HG03196 (cell line): ENCODE data around the gene SAA1.
"Not testable (repeated sequence)": the region's sequence is repeated elsewhere in the genome, so short reads cannot be mapped to it uniquely, and the experiment has no call there.

Source experiments
- ATAC-seq: cut with Tn5 transposase; IDR thresholded peaks from one replicate; pipeline ENCODE4 v1.9.1; 2021; ENCODE audit not compliant: unreplicated experiment

Gene SAA1

DNA sequence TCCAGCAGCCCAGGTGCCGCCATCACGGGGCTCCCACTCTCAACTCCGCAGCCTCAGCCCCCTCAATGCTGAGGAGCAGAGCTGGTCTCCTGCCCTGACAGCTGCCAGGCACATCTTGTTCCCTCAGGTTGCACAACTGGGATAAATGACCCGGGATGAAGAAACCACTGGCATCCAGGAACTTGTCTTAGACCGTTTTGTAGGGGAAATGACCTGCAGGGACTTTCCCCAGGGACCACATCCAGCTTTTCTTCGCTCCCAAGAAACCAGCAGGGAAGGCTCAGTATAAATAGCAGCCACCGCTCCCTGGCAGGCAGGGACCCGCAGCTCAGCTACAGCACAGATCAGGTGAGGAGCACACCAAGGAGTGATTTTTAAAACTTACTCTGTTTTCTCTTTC is at the start of gene SAA1:
Gene SAA1, plus strand, starts transcription at position 316 of the 400 bp plus-strand sequence. CDS start 624 bp downstream, outside the sequence.
- ATAC-seq: no peak

DNA sequence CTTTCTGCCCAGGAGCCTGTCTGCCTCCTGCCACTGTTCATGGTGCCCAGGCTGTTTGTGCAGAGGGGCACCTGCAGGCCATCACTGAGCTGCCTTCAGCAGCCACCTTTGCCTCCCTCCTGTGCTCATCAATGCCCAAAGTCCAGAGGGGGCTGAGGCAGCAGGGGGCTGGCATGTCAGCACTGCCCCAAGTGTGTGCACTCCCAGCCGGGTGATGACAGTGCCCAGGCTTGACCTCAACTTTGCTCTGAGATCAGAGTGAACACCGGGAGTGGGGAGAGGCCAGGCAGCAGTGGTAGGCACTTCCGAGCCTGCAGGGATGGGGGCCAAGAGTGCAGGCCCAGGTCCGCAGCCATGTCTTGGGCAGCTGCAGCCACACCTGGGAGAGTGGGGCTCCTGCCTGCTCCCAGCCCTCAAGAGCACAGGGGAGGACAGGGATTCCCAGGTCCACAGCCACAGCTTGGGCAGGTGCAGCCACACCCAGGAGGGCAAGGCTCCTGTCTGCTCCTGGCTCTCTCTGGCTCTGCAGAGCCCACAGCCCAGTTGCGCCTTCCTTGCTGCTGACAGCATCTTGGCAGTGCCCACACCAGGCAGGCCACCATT is 44.7 kb upstream of the SAA1 start:
- no peak for ATAC-seq

DNA sequence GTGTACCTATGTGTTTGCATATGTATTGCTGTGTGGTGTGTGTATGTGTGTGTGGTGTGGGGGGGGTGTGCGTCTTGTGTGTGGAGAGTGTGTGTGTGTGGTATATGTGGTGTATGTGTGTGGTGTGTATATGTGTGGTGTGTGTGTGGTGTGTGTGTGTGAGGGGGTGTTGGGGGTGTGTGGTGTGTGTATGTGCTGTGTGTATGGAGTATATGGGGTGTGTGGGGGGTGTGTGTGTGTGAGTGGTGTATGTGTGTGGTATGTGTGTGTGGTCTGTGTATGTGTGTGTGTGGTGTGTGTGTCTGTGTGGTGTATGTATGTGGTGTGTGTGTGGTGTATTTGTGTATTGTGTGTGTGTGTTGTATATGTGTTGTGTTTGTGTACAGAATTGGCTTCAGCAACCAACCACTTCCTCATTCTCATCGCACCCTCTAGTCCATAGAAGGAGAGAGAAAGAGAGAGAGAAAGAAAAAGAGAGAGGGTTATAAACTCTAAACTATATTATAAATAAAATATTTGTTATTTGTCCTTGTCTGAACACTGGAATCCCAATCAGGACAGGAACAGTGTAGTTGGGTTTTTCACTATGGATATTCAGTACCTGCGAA is 43.1 kb upstream of the SAA1 start:
- no peak for ATAC-seq

DNA sequence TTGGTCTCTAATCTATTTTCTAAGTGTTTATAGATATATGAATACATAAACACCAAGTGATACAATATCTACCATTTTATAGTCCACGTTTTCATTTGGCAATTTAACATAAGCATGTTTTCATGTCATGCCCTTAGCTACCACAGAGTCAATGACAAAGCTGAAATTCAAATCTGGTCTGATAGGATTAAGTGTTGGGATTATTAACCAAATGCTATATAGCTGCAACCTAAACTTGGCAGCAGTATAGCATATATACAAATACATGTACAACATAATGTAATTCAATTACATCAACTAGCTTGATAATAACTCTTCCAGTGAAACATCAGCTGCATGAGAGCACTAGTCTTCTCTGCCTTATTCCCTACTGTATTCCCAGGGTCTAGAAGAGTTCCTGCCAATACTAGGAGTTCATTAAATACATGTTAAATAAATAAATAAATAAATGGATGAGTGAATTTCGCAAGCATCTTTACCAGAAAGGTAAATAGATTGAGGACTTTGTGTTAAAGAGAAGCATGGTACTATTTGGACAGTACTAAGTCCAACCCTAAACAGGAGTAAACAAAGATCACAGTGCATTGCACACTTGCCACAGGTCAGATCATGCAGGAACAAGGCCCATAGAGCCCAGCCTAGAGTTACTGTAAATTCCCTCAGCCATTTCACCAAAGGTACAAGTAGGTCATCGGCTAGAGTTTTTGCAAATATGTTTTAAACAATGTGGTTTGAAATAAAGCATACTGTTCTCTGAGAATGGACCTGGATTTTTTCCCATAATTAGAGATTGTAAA is 42.3 kb upstream of the SAA1 start:
- ATAC-seq: no peak

DNA sequence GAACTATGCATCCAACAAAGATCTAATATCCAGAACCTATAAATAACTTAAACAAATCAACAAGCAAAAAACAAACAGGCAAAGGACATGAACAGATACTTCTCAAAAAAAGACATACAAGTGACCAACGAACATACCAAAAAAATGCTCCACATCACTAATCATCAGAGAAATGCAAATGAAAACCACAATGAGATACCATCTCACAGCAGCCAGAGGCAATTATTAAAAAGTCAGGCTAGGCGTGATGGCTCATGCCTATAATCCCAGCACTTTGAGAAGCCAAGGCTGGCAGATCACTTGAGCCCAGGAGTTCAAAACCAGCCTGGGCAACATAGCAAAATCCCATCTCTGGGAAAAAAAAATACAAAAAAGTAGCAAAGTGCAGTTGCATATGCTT is 40.2 kb upstream of the SAA1 start:
- ATAC-seq: no peak

DNA sequence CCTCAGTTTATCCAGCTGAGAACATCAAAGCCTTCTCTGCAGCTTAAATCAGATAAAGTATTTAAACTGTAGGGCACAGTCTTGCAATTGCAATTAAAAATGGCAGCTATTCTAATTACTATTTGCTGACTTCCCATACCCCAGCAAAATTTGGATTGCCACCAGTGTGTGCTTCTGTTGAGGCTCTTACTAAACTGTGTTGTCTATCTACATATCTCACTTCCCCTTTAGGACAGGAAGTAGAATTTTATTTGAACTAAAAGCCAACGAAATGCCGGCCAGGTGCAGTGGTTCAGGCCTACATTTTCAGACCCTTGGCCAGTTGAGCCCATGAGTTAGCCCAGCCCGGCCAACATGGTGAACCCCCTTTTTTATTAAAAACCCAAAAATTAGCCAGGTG is 36.6 kb upstream of the SAA1 start:
- peak; percentile 93 for ATAC-seq

DNA sequence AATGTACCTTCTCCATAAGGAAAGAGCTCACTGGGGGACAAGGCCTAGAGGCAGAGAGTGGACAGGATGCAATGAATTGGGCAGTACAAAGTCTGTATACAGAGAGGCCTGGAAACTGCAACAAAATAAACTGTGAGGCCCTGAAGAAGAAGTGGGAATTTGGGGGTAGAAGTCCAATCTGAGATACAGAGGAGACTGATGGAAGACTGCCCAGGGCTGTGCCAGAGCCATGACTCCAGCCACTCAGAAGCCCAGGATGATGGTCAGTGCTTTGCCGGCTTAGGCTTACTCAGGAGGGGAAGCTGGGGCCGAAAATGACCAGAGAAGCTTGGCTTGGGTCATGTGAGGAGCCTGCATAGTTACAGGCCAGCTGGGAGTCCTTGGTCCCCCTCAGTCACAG is 35.2 kb upstream of the SAA1 start:
- ATAC-seq: no peak

DNA sequence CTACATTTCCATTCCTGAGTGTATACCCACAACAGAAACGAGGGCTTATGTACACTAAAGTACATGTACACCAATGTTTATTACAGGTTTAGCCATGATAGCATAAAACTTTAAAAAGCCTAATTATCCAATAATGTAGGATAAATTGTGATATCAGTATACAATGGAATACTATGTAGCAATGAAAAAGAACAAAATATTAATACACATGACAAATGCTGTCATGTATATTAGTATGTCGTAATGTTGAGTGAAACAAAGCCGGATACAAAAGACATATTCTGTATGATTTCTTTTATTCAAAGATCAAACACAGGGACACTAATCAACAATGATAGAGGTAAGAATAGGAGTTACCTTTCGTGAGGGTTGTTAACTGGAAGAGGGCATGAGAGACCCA is 32.2 kb upstream of the SAA1 start:
- no peak for ATAC-seq

DNA sequence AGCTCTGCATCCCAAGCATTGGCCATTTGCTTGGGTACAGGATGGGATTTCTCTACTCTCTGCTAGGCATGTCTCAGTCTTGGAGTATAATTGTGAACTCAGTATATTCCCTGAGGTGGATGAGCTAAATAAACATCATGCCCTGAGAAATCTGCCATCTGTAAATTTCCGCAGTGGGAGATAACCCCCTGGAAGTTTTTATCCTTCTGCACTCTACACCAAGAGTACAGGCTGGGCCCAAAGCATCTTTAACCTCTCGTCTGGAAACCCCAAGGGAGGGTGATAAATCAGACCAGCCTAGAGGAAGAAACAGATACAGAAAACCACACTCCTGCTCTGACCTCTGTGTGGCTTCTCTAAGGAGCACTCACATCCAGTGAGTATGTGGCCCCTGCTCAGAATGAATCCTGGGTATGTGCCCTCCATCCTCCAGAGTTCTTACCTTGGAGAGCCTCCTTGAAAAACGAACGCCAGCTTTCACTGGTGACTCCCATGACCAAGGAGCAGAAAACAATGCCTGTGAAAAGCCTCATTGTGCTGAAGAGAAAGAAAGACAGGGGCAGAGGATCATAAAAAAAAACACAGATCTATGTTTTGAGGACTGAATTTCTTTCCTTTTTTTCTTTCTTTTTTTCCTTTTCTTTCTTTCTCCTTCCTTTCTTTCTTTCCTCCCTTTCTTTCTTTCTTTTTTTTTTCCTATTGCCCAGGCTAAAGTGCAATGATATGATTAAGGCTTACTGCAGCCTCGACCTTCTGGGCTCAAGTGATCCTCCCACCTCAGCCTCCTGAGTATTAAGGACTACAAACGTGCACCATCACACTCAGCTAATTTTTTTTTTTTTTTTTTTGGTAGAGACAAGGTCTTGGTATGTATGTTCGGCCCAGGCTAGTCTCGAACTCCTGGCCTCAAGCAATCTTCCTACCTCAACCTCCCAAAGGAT is 30.4 kb upstream of the SAA1 start:
- no peak for ATAC-seq

DNA sequence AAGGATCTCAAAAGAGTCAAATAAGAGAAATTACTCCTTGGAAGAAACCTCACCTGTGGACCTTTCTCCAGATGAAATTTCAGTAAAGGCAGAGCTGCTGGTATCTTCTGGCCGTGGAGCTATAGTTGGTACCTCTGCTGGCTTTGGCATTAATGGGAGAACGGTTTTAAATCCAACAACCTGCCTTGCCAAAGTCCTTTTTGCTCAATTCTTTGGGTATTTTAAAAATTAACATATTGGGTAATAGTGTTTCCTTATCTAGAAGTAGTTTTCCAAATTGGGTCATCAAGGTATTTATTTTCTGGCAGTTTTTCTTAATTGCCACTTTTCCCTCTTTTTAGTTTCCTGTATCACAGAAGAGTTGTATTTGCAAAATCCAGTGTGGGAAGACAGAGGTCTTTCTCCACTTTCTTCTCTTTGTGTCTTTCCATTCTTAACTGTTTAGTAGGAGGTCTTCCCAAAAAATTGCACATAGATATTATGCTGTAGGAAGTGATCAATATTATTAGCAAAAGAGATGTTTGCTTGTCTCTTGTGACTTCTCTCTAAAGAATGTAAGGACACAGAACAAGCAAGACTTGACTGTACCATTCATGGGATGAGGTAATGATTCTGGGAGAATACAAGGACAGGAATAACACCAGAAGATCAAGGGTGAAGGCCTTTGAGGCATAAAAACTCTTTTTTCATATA is 29.3 kb upstream of the SAA1 start, which contains the start of gene SAA4:
Gene SAA4, minus strand, starts transcription at position 139 of the 693 bp plus-strand sequence. CDS start 876 bp downstream, outside the sequence.
- no peak for ATAC-seq

DNA sequence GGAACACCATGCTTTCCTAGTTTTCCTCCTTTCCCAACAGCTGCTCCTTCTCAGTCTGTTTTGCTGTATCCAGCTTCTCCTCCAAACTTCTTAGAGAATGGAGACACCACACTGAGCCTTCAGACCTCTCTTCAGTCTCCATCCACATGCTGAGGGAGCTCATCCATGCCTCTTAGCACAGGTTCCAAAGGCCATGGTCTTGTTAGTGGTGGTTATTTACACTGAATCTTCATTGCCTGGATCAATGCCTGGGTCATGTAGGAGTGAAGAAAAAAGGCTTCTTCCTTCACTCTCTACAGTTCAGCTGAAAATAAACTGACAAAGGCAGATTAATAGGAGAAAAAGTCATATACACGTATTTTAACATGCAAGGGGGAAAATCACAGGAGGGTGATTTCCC is 26.4 kb upstream of the SAA1 start:
- no peak for ATAC-seq

DNA sequence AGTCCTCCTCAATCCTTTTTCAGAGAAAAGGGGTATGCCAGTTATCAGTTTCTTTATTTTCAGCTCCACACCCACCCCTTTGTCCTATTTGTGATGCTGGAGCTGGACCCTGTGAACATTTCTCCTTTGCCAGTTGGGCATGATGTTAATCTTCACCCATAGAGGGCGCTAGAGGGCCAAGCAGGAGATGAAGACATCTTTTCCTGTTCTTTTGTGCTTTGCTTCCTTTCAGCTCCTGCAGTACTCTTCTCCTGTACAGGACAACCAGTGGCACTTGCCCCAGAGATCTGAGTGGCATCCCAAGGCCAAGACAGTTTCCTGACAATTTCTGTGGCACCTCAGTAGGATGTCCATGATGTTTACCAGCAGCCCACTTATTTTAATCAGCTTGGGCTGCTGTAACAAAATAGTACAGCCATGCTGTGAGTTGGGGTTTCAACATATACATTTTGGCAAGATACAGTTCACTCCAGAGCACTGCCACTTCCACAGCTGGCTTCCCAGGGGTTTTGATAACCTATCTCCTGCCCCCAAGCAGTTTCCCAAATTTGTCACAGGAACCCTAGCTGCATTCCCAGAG is 22.2 kb upstream of the SAA1 start:
- ATAC-seq: no peak

DNA sequence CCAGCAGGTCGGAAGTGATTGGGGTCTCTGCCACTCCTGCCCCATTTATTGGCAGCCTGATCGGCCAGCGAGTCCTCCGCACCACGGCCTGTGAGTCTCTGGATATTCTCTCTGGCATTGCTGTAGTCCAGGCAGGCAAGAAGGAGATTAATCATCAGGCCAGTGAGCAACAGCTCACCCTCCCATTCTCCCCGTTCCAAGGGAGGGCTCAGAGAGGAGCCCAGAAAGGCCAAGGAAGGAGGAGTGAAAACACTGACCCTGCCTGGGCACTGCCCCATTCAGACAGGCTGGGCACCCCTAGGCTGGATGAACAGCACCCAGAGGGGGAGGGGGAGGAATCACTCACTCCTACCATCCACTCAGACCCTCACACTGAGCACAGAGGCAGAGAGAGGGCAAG is 20.7 kb upstream of the SAA1 start:
- no peak for ATAC-seq

DNA sequence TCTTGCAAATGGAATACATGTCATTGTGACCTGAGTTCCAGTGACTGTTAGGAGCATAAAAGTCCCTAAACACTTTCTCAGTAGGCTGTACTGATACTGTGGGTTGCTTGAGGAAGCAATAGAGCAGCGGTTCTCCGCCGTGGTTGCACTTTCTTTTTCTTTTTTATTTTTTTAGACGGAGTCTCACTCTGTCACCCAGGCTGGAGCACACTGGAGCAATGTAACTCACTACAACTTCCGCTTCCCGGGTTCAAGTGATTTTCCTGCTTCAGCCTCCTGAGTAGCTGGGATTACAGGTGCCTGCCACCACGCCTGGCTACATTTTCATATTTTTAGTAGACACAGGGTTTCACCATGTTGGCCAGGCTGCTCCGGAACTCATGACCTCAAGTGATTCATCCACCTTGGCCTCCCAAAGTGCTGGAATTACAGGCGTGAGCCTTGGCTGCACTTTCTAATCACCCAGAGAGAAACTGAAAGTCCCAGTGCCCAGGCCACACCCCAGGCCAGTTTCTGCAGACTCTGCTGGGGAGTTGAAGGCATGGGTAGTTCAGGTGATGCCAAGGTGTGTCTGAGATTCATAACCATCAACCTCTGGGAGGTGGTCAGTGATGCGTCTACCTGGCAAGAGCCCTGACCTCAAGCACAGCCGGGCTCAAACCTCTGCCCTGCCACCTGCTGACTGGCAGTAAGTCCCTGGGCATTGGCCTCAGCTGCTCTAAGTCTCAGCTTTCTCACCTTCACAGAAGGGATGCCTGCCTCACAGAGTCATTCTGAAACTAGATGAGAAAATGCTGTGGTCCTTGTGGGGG is 19.5 kb upstream of the SAA1 start:
- ATAC-seq: peak; percentile 71

DNA sequence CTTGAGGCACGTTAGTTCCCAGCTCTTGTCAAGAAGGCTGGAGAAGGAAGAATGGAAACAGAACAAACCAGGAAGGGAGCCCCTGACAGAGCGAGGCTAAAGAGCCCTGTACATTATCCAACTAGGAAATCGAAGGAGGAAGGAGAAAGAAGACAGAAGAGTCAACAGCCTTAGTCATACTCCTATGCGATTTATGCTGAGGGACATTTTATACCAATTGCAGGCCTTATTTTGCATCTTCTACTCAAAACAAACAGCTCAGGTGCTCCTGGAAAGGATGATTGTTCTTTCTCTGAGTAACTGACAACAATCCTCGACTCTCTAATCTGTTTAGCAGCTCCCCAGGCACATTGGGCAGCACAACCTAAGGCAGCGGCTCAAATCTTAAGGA is 18.9 kb upstream of the SAA1 start:
- ATAC-seq: not testable (repeated sequence)

DNA sequence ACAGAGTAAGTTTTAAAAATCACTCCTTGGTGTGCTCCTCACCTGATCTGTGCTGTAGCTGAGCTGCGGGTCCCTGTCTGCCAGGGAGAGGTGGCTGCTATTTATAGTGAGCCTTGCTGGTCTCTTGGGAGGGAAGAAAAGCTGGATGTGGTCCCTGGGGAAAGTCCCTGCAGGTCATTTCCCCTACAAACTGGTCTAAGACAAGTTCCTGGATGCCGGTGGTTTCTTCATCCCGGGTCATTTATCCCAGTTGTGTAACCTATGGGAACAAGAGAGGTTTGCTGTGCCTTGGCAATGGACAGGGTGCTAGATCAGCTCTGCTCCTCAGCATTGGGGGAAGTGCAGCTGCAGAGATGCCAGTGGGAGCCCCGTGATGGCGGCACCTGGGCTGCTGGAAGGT is 17.5 kb upstream of the SAA1 start, which contains the start of gene SAA2:
Gene SAA2, minus strand, starts transcription at position 108 of the 400 bp plus-strand sequence. CDS start 657 bp downstream, outside the sequence.
- ATAC-seq: no peak

DNA sequence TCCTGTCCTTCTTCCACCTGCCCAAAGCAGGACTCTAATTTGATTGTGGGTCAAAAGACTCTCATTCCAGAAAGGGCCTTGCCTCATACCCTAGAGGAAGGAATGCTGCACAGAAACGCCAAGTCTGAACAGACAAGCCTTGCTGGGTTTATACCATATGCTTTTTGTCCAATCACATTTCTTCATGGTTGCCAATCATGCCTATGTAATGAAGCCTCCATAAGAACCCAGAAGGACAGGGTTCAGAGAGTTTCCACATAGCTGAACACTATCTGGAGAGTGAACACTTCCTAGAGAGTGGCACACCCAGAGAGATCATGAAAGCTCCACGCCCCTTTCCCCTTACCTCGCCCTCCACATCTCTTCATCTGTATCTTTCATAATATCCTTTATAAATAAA is 12.8 kb upstream of the SAA1 start:
- no peak for ATAC-seq

DNA sequence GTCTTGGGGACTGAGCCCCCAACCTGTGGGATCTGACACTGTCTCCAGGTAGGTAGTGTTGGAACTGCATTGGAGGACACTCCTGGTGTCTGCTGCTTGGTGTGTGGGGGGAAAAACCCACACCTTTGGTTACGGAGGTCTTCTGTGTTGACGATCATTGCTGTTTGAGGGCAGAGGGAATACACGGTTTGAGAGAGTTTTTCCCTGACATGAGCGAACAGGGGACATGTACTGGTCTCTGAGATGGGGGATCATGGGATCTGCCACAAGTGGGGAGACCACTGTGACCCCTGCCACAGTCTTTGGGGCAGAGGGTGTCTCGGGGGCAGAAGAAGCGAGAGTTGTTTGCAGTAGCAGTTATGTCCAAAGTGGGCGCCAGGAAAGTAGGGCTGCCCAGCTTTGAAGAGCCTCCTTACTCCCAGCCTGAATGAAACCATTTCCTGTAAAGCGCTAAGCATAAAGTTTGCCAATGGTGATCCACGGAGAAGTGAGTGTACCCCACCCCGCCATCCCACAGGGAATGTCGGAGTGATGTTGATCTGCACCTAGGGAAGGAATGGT is 12.2 kb upstream of the SAA1 start:
- ATAC-seq: no peak
